Measurements from ENCODE around the gene TAX1BP3.

The TAX1BP3 gene

DNA sequence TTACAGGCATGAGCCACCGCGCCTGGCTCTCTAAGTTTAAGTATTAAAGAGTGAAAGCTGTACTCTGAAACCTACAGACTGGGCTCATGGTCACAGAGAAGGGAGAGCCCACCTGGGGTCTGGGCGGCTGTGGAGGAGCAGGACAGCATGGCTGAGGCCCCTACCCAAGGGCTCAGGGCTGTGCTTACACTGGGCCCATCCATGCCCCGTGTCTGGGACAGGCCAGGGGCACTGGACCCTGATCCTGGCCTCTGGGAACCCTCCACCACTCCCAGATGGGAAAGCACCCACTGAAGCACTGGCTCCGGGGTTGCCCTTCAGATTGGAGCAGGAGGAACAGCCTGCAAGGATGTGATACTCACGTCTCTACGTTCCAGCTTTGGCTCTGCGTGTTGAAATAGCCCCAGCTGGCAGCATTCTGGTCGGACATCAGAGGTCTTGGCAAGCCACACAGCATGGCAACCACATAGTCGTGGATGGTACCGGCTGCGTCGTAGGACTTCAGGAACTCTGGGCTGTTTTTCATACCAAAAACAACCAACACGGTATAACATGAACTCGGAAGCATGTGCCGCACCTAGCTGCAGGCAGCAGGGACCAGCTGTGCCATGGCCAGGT is 45.3 kb downstream of the TAX1BP3 start:
- DNase-seq = no peak

DNA sequence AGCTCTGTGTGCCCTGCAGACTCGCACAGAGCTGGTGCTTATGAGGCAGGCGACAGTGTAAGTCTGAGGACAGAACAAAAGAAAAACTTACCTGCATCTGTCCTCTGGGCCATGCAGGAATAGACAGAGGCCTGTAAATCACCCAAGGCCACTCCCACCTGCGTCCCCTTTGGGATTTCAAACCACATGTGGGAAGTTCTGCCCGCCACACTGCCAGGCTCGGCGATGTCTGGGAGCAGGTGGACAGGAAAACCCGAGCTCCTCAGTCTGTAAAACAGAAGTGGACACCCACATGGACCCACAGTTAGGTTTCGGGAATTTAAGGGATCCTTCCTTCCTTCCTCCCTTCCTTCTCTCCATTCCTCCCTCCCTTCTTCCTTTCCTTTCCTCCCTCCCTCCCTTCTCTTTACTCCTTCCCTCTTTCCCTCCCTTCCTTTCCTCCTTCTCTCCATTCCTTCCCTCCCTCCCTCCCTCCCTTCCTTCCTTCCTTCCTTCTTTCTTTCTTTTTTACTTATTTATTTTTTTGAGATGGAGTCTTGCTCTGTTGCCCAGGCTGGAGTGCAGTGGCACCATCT is 47.1 kb downstream of the TAX1BP3 start:
- DNase-seq = no peak

DNA sequence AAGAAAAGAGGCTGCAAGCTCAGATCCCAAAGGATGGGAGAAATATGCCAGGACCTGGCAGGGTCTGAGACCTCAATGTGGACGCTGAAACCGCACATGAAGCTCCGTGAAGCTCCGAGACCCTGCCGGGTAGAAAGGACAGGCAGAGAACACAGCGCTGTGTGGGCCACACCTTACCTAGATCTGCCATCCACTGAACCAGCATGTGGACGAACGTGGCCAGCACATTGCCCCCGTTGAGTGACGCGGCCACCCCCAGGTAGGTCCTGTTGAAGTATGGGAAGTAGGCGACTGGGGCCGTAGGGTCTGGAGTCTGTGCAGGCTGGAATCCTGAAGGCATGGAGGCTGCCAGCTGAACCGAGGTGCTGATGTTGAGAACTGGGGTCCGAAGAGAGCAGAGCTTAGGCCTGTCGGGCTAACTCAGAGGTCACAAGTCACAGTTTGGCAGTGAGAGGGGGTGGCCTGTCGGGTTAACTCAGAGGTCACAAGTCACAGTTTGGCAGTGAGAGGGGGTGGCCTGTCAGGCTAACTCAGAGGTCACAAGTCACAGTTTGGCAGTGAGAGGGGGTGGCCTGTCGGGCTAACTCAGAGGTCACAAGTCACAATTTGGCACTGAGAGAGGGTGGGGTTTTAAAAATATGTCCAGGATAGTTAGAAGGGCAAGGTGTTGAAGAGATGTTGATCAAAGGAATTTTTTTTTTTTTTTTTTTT is 53.1 kb downstream of the TAX1BP3 start:
- DNase-seq = no peak

DNA sequence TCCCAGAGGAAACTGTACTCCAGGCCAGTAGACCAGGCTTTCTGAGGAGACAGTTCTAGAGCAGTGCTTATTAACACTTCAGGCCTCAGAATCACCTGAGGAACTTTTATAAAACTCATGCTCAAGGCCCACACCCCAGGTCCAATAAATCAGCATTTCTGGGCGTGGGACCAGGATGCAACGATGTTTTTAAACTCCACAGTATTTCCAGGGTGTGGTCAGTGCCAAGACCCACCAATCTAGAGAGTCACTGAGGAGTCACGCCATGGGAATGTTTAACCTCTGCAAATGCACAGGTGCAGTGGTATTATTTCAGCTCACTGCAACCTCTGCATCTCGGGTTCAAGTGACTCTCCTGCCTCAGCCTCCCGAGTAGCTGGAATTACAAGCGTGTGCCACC is 55.3 kb downstream of the TAX1BP3 start:
- no peak for DNase-seq

Measured in SW 1271 (cell line).